ENCODE results near the gene CCNE1. TPM values are rescaled to one million over a fixed set of nuclear protein-coding genes. Genes with fewer than 3 reads are reported as not detected.

Gene CCNE1
- total and polyA plus RNA-seq, 10 of the 15 experiments (the other 5 are each of a cell fraction or from before 2014, with no cell fraction given), result 6.3 to 44.2 (median 35.8) TPM

- no peak for TF ChIP-seq KLF5 (IDR thresholded peaks at IDR 0.05; ENCODE audit: partially characterized antibody)
- TF ChIP-seq PKNOX1 (IDR thresholded peaks at IDR 0.05), result no peak
- TF ChIP-seq CEBPZ (IDR thresholded peaks at IDR 0.05; ENCODE audit: low read depth, low read length), result no peak
- no peak for TF ChIP-seq EZH2 (IDR thresholded peaks at IDR 0.05; ENCODE audit: borderline replicate concordance, control insufficient read depth, low read depth, low read length)
- TF ChIP-seq SMARCA5 (IDR thresholded peaks at IDR 0.05), result 0 out of 2 replicates have a peak, but pooled peaks have one; percentile 23
- TF ChIP-seq NFIC (IDR thresholded peaks at IDR 0.05; ENCODE audit: low read depth, low read length), result peak; percentile 80
- peak; percentile 44; the same call in 1 of the 2 replicates for TF ChIP-seq ZNF207 (IDR thresholded peaks at IDR 0.05; ENCODE audit: borderline replicate concordance)
- TF ChIP-seq EGR1 (IDR thresholded peaks at IDR 0.05; ENCODE audit: borderline replicate concordance in 1 of 2, low read depth in 2 of 2, low read length in 2 of 2), result no peak
- TF ChIP-seq EP300 (IDR thresholded peaks at IDR 0.05; ENCODE audit: borderline replicate concordance in 1 of 2, control insufficient read depth in 1 of 2, low read depth in 2 of 2, low read length in 2 of 2), result 0 out of 4 replicates have a peak, but pooled peaks have one; percentile 14 to 22
- TF ChIP-seq YBX1 (IDR thresholded peaks at IDR 0.05), result no peak
- TF ChIP-seq GATAD2B (conservative IDR thresholded peaks at IDR 0.05; ENCODE audit: low read depth), result 0 out of 2 replicates have a peak, but pooled peaks have one; percentile 25
- TF ChIP-seq JUND (IDR thresholded peaks at IDR 0.05; ENCODE audit: low read depth, low read length), result peak; percentile 71; the same call in 1 of the 2 replicates
- TF ChIP-seq MLLT1 (IDR thresholded peaks at IDR 0.05), result peak; percentile 46; the same call in 1 of the 2 replicates
- TF ChIP-seq SP1 (IDR thresholded peaks at IDR 0.05; ENCODE audit: low read depth, low read length), result peak; percentile 62
- TF ChIP-seq FOXK2 (IDR thresholded peaks at IDR 0.05), result peak; percentile 50; the same call in 1 of the 2 replicates
- no peak for TF ChIP-seq PAX8 (IDR thresholded peaks at IDR 0.05)
- TF ChIP-seq TCF7 (IDR thresholded peaks at IDR 0.05; ENCODE audit: borderline replicate concordance), result peak; percentile 88
- TF ChIP-seq IKZF2 (IDR thresholded peaks at IDR 0.05), result peak; percentile 81 to 89
- TF ChIP-seq NFYB (IDR thresholded peaks at IDR 0.05; ENCODE audit: insufficient read depth, low read depth, low read length), result 0 out of 2 replicates have a peak, but pooled peaks have one; percentile 12
- peak; percentile 83 for TF ChIP-seq CBFB (IDR thresholded peaks at IDR 0.05; ENCODE audit: low read depth)
Observed at GRCh38 chr19:29836409-29836825, 24.6 kb downstream of the CCNE1 start (continued).
